DND-41 (cell line): ENCODE data around the gene PGK2.

Experiments used
- ATAC-seq: fragments of 200-7000 bp; cut with Tn5 transposase; 3 replicates; pipeline ENCODE4 v1.9.1; 2021; ENCODE audit warnings: low read depth; ENCODE audit not compliant: insufficient read depth
- DNase-seq: peaks from one replicate; pipeline ENCODE4 v3.0.0-alpha.2; 2020
- H2AFZ ChIP-seq: 2 replicates; pipeline ENCODE4 v1.6.0; 2012; ENCODE audit warnings: low read depth, low read length
- H3K27ac ChIP-seq: 2 replicates; pipeline ENCODE4 v1.5.1; 2012; ENCODE audit warnings: low read length, inconsistent platforms
- H3K27me3 ChIP-seq: fragments of 200-600 bp; sonication (generic); 2 replicates; pipeline ENCODE4 v1.6.0; 2012; ENCODE audit warnings: low read length, mild to moderate bottlenecking, inconsistent platforms; ENCODE audit not compliant: insufficient read depth, poor library complexity
- H3K36me3 ChIP-seq: 2 replicates; pipeline ENCODE4 v1.5.1; 2012; ENCODE audit warnings: low read length, inconsistent platforms; ENCODE audit not compliant: insufficient read depth
- H3K4me1 ChIP-seq: 2 replicates; pipeline ENCODE4 v1.5.1; 2012; ENCODE audit warnings: mild to moderate bottlenecking, low read length; ENCODE audit not compliant: insufficient read depth
- H3K4me2 ChIP-seq: 2 replicates; pipeline ENCODE4 v1.6.0; 2012; ENCODE audit warnings: mild to moderate bottlenecking, moderate library complexity, low read length, inconsistent platforms; ENCODE audit not compliant: insufficient read depth
- H3K4me3 ChIP-seq, 2 experiments: fragments of 200-600 bp in 1 of 2; shearing (Covaris generic) in 1 of 2; 2 replicates each; pipeline ENCODE4 v1.5.1; 2012 to 2016; ENCODE audit warnings: inconsistent platforms in 2 of 2, low read length in 2 of 2, mild to moderate bottlenecking in 2 of 2, low read depth in 1 of 2, moderate library complexity in 1 of 2
- H3K79me2 ChIP-seq: 2 replicates; pipeline ENCODE4 v1.6.0; 2012; ENCODE audit warnings: low read length, inconsistent platforms; ENCODE audit not compliant: insufficient read depth
- H3K9ac ChIP-seq: 2 replicates; pipeline ENCODE4 v1.6.0; 2012; ENCODE audit warnings: low read depth, mild to moderate bottlenecking, inconsistent platforms, low read length, moderate library complexity
- H3K9me3 ChIP-seq: 2 replicates; pipeline ENCODE4 v1.5.1; 2012; ENCODE audit warnings: low read length, moderate library complexity, mild to moderate bottlenecking, inconsistent platforms; ENCODE audit not compliant: insufficient read depth, severe bottlenecking
- H4K20me1 ChIP-seq: 2 replicates; pipeline ENCODE4 v1.6.0; 2012; ENCODE audit warnings: low read length; ENCODE audit not compliant: insufficient read depth
- EZH2 ChIP-seq: IDR thresholded peaks from 3 replicates; pipeline ENCODE4 v1.6.1; 2012; ENCODE audit warnings: borderline replicate concordance, low read depth, mild to moderate bottlenecking, moderate library complexity, low read length, inconsistent platforms; ENCODE audit not compliant: severe bottlenecking
- TF ChIP-seq, protein P1 (sequence below): IDR thresholded peaks from 2 replicates; pipeline ENCODE4 v1.5.1; 2012; ENCODE audit warnings: borderline replicate concordance, low read length, moderate library complexity, mild to moderate bottlenecking; ENCODE audit not compliant: poor library complexity, severe bottlenecking; ENCODE audit errors: extremely low read depth

Gene PGK2

DNA sequence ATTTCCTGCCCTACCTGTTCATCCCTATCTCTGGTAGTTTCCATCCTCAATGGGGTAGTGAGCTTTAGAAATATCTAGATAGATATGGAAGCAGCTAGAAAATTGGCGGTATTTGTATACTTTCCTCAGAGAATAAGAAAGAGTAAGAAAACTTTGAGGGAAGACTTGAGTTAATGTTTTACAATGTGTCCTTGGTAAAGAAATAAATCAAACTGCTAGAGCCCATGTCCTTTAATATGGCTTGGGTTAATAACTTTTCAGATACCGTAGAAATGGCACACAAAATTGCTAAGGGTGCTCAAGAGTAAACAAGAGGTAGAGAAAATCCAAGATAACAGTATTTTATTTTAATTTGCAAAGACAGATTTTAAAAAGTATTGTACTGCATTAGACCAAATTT is 28.1 kb upstream of the PGK2 start:
- no peak for TF ChIP-seq EZH2
- TF ChIP-seq, protein P1, sequence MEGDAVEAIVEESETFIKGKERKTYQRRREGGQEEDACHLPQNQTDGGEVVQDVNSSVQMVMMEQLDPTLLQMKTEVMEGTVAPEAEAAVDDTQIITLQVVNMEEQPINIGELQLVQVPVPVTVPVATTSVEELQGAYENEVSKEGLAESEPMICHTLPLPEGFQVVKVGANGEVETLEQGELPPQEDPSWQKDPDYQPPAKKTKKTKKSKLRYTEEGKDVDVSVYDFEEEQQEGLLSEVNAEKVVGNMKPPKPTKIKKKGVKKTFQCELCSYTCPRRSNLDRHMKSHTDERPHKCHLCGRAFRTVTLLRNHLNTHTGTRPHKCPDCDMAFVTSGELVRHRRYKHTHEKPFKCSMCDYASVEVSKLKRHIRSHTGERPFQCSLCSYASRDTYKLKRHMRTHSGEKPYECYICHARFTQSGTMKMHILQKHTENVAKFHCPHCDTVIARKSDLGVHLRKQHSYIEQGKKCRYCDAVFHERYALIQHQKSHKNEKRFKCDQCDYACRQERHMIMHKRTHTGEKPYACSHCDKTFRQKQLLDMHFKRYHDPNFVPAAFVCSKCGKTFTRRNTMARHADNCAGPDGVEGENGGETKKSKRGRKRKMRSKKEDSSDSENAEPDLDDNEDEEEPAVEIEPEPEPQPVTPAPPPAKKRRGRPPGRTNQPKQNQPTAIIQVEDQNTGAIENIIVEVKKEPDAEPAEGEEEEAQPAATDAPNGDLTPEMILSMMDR: no peak
- Histone ChIP-seq H3K9me3 (no peaks in the 10 kb centered on the region), H3K9ac (no peak overlapping the region)

DNA sequence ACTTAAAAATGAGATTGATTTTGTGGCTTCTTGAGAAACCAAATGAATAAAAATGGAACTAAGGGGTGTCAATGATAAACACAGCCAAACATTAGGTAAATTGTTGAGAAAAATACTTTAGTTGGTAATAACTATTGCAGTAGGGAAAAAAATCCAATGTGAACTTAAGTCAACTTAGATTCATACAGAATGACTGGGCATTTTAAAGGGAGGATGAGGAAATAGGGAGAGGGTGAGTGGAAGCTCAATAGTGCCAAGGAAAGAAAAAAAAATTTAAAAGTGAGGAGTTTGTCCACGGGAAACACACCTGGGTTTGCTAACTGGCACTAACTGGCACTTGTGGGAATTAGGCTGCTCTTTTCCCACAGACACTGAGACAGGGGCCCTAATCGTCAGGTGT is 26.2 kb upstream of the PGK2 start:
- Histone ChIP-seq H3K27ac (no peak overlapping the region), H3K4me1 (no peaks in the 10 kb centered on the region), H3K9ac (no peak overlapping the region), H3K36me3 (no peaks in the 10 kb centered on the region), H4K20me1 (no peaks in the 10 kb centered on the region), H3K9me3 (no peaks in the 10 kb centered on the region), H3K27me3 (no peaks in the 10 kb centered on the region), H3K4me3 (no peak overlapping the region), H3K4me2 (no peak overlapping the region), H2AFZ (no peak overlapping the region), H3K79me2 (no peaks in the 10 kb centered on the region)
- no peak for DNase-seq
- TF ChIP-seq EZH2: no peak
- TF ChIP-seq, protein P1: no peak
- ATAC-seq: no peak

More for the DNA sequence above, 28.1 kb upstream of the PGK2 start:
- Histone ChIP-seq H4K20me1 (no peaks in the 10 kb centered on the region), H3K27ac (no peak overlapping the region), H3K4me2 (no peak overlapping the region), H3K27me3 (no peaks in the 10 kb centered on the region), H2AFZ (no peak overlapping the region), H3K79me2 (no peaks in the 10 kb centered on the region), H3K4me1 (no peaks in the 10 kb centered on the region), H3K4me3 (no peak overlapping the region), H3K36me3 (no peaks in the 10 kb centered on the region)
- ATAC-seq (no peak), DNase-seq (no peak)

DNA sequence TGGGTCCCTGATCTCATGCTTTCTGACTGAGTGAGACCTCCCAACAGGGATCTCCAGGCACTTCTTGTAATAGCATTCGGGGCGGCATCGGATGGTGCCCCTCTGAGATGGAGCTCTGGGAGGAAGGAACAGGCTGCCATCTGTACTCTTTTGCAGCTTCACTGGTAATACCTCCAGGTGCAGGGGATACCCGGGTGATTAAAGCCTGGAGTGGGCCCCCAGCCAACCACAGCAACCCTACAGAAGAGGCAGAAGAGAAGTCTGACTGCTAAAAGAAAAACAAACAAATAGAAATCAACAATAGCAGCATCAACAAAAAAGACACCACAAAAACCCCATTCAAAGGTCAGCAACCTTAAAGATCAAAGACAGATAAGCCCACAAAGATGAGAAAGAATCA is 19.1 kb upstream of the PGK2 start:
- H4K20me1 ChIP-seq: no peaks in the 10 kb centered on the region
- no peaks in the 10 kb centered on the region for H3K79me2 ChIP-seq
- H3K27ac ChIP-seq: no peak overlapping the region
- H3K27me3 ChIP-seq: no peaks in the 10 kb centered on the region
- ATAC-seq (no peak), DNase-seq (no peak)
- H3K4me2 ChIP-seq: no peak overlapping the region
- no peaks in the 10 kb centered on the region for H3K9me3 ChIP-seq
- no peak overlapping the region for H2AFZ ChIP-seq
- TF ChIP-seq, protein P1: no peak
- TF ChIP-seq EZH2: no peak
- no peaks in the 10 kb centered on the region for H3K4me1 ChIP-seq
- no peak overlapping the region for H3K4me3 ChIP-seq
- H3K9ac ChIP-seq: no peak overlapping the region
- H3K36me3 ChIP-seq: no peaks in the 10 kb centered on the region

DNA sequence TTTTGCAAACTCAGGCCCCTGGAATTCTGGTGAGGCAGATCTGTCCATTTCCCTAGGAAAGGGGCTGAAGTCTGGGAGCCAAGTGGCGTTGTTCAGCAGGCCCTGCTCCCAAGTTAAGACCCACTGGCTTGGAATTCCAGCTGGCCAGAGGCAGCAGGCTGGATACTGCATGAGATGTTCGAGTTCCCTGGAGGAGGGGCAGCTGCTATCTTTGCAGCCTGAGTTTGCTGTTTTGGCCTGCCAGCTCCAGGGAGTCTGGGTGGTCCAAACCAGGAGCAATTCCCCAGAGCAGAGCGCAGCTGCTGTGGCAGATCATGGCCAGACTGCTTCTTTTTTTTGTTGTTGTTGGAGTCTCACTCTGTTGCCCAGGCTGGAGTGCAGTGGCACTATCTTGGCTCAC is 18.2 kb upstream of the PGK2 start:
- Histone ChIP-seq H3K36me3 (no peaks in the 10 kb centered on the region), H3K79me2 (no peaks in the 10 kb centered on the region), H2AFZ (no peak overlapping the region), H3K27me3 (no peaks in the 10 kb centered on the region), H3K4me1 (no peaks in the 10 kb centered on the region), H3K27ac (no peak overlapping the region), H3K9me3 (no peaks in the 10 kb centered on the region), H3K4me2 (no peak overlapping the region), H3K9ac (no peak overlapping the region), H3K4me3 (no peak overlapping the region), H4K20me1 (no peaks in the 10 kb centered on the region)
- DNase-seq (no peak), ATAC-seq (no peak)
- TF ChIP-seq, protein P1: no peak
- TF ChIP-seq EZH2: no peak
